GM21447 (cell line): ENCODE data around the gene TKTL1.

ENCODE experiments used
- ATAC-seq: cut with Tn5 transposase; IDR thresholded peaks from one replicate; pipeline ENCODE4 v1.9.1; 2021; ENCODE audit not compliant: unreplicated experiment

TKTL1 gene

GRCh38 chrX:154309041-154309775 is 13.6 kb downstream of the TKTL1 start:
- ATAC-seq, result no peak

- no peak for ATAC-seq
Observed at GRCh38 chrX:154310616-154311536, 15.3 kb downstream of the TKTL1 start.

GRCh38 chrX:154312116-154312515 is 16.5 kb downstream of the TKTL1 start:
- no peak for ATAC-seq

GRCh38 chrX:154313147-154313546 is 17.6 kb downstream of the TKTL1 start:
- ATAC-seq, result no peak

GRCh38 chrX:154315416-154315815 is 19.8 kb downstream of the TKTL1 start:
- ATAC-seq, result no peak

- ATAC-seq, result no peak
Observed at GRCh38 chrX:154317391-154317995, 21.9 kb downstream of the TKTL1 start.

- no peak for ATAC-seq
Observed at GRCh38 chrX:154320406-154320805, 24.8 kb downstream of the TKTL1 start.

- ATAC-seq, result no peak
Observed at GRCh38 chrX:154321152-154321551, 25.6 kb downstream of the TKTL1 start.

- no peak for ATAC-seq
Observed at GRCh38 chrX:154321594-154321993, 26.0 kb downstream of the TKTL1 start.

- no peak for ATAC-seq
Observed at GRCh38 chrX:154322890-154323289, 27.3 kb downstream of the TKTL1 start.

GRCh38 chrX:154323537-154323936 is 27.9 kb downstream of the TKTL1 start:
- no peak for ATAC-seq

- no peak for ATAC-seq
Observed at GRCh38 chrX:154325541-154325940, 29.9 kb downstream of the TKTL1 start.

GRCh38 chrX:154327038-154327820 is 31.6 kb downstream of the TKTL1 start:
- ATAC-seq, result no peak

GRCh38 chrX:154328646-154329045 is 33.1 kb downstream of the TKTL1 start:
- no peak for ATAC-seq

- no peak for ATAC-seq
Observed at GRCh38 chrX:154329294-154329693, 33.7 kb downstream of the TKTL1 start.

- ATAC-seq, result no peak
Observed at GRCh38 chrX:154332561-154332960, 37.0 kb downstream of the TKTL1 start.

GRCh38 chrX:154333116-154333515 is 37.5 kb downstream of the TKTL1 start:
- ATAC-seq, result no peak

- ATAC-seq, result peak; percentile 85
Observed at GRCh38 chrX:154333837-154334271, 38.3 kb downstream of the TKTL1 start.

GRCh38 chrX:154334496-154334895 is 38.9 kb downstream of the TKTL1 start:
- no peak for ATAC-seq

- ATAC-seq, result peak; percentile 62
Observed at GRCh38 chrX:154341399-154342298, 46.1 kb downstream of the TKTL1 start.
